Lung (tissue), 12 donors: ENCODE results near the gene ZC3H8. TPM values are rescaled to one million over a fixed set of nuclear protein-coding genes. Genes with fewer than 3 reads are reported as not detected.

Source experiments
- ATAC-seq: fragments of 200-7000 bp; cut with Tn5 transposase; one replicate; pipeline ENCODE4 v1.9.1; 2020; ENCODE audit warnings: moderate number of reproducible peaks; ENCODE audit not compliant: insufficient read depth, low FRiP score
- DNase-seq, 3 donors: peaks; one replicate each; pipeline ENCODE4 v3.0.0-alpha.2; 2013 to 2017
- H3K27ac ChIP-seq, 2 donors: one replicate each; pipeline ENCODE4 v1.5.1; 2013; ENCODE audit warnings: mild to moderate bottlenecking in 2 of 2, moderate library complexity in 2 of 2, control low read depth in 1 of 2, inconsistent platforms in 1 of 2, low read depth in 1 of 2, low read length in 1 of 2
- H3K27me3 ChIP-seq, 3 donors: one replicate each; pipeline ENCODE4 v1.5.1; 2013; ENCODE audit warnings: low read length in 2 of 3; ENCODE audit not compliant: control insufficient read depth in 3 of 3, insufficient read depth in 3 of 3
- H3K36me3 ChIP-seq, 4 donors: one replicate each; pipeline ENCODE4 v1.5.1; 2013; ENCODE audit warnings: low read length in 4 of 4, mild to moderate bottlenecking in 1 of 4, moderate library complexity in 1 of 4; ENCODE audit not compliant: control insufficient read depth in 4 of 4, insufficient read depth in 4 of 4
- H3K4me1 ChIP-seq, 5 donors: one replicate each; pipeline ENCODE4 v1.5.1; 2013; ENCODE audit warnings: low read length in 5 of 5, mild to moderate bottlenecking in 2 of 5, moderate library complexity in 1 of 5; ENCODE audit not compliant: control insufficient read depth in 5 of 5, insufficient read depth in 5 of 5
- H3K4me3 ChIP-seq: one replicate; pipeline ENCODE4 v1.5.1; 2013; ENCODE audit warnings: mild to moderate bottlenecking, control low read depth, moderate library complexity
- H3K9ac ChIP-seq, 2 donors: one replicate each; pipeline ENCODE4 v1.5.1; 2013; ENCODE audit warnings: low read length in 2 of 2, control low read depth in 1 of 2; ENCODE audit not compliant: insufficient read depth in 1 of 2
- H3K9me3 ChIP-seq, 4 donors: one replicate each; pipeline ENCODE4 v1.5.1; 2013; ENCODE audit warnings: low read length in 3 of 4, mild to moderate bottlenecking in 1 of 4, moderate library complexity in 1 of 4; ENCODE audit not compliant: control insufficient read depth in 4 of 4, insufficient read depth in 3 of 4
- CTCF ChIP-seq: IDR thresholded peaks from 2 replicates; pipeline ENCODE4 v1.5.1; 2012; ENCODE audit warnings: mild to moderate bottlenecking; ENCODE audit errors: control extremely low read depth, extremely low read depth
- WGBS, 2 donors: extraction: QIAGEN DNeasy Blood & Tissue Kit; methylation state at CpG; one replicate each; pipeline ENCODE4 v1.1.7; 2013; 5-methylcytosine and 5-hydroxymethylcytosine counted together
- polyA plus RNA-seq, 2 donors: library from polyadenylated mRNA; stranded (reverse); fragments of 200-250 nt; gene quantifications; one replicate each; pipeline ENCODE4 v1.2.1, GENCODE V29; 2013
- total RNA-seq, 2 donors: library from RNA; depleted of rRNA in 1 of 2; stranded (reverse); fragments of >200 nt in 1 of 2; gene quantifications; one replicate each; pipeline ENCODE4 v1.2.1, GENCODE V29; 2014 to 2021
- donor health status: control.
- donor health status: control.
- donor health status: Bipolar disorder and iron deficiency.
- donor health status: healthy.
- donor health status: DM: yes; HTN: yes; CAD: no.

The ZC3H8 gene
- total and polyA plus RNA-seq, 4 donors, result 2.1 to 24.9 (median 5.3) TPM

GRCh38 chr2:112185131-112185530 is 69.7 kb downstream of the ZC3H8 start:
- Histone ChIP-seq H3K27ac (no peak overlapping the region), H3K9ac (no peak overlapping the region), H3K4me3 (no peak overlapping the region), H3K9me3 (no peaks in the 10 kb centered on the region), H3K4me1 (no peaks in the 10 kb centered on the region), H3K27me3 (peaks cover 0 to 6% (median 0%) of the 10 kb centered on the region in 3 donors), H3K36me3 (no peaks in the 10 kb centered on the region)
- ATAC-seq (no peak), DNase-seq (no peak)
- TF ChIP-seq CTCF, result no peak
- 84 to 91% methylated on average over 9 of the region's 9 CpGs for WGBS, 2 donors

- H3K4me3 ChIP-seq, result no peak overlapping the region
- no peaks in the 10 kb centered on the region for H3K4me1 ChIP-seq
- ATAC-seq (no peak), DNase-seq (no peak)
- H3K36me3 ChIP-seq, result no peaks in the 10 kb centered on the region
- no peak overlapping the region for H3K9ac ChIP-seq
- WGBS, 2 donors, result 92 to 94% methylated on average over 8 of the region's 8 CpGs
- TF ChIP-seq CTCF, result no peak
- peaks cover 0 to 6% (median 0%) of the 10 kb centered on the region in 3 donors for H3K27me3 ChIP-seq
- H3K27ac ChIP-seq, result no peak overlapping the region
- H3K9me3 ChIP-seq, result no peaks in the 10 kb centered on the region
Measured at GRCh38 chr2:112184121-112184520, 70.7 kb downstream of the ZC3H8 start.

GRCh38 chr2:112183327-112184025 is 71.4 kb downstream of the ZC3H8 start:
- no peak for TF ChIP-seq CTCF
- 75 to 88% methylated on average over 8 of the region's 8 CpGs for WGBS, 2 donors
- no peak for ATAC-seq

More at GRCh38 chr2:112183327-112184025, 71.4 kb downstream of the ZC3H8 start:
- Histone ChIP-seq H3K36me3 (no peaks in the 10 kb centered on the region), H3K9me3 (no peaks in the 10 kb centered on the region), H3K4me3 (no peak overlapping the region), H3K4me1 (no peaks in the 10 kb centered on the region), H3K9ac (no peak overlapping the region), H3K27me3 (peaks cover 0 to 6% (median 0%) of the 10 kb centered on the region in 3 donors), H3K27ac (no peak overlapping the region)
- DNase-seq, result no peak
